IMR-90 (cell line): ENCODE results near the gene BLTP2. TPM values are rescaled to one million over a fixed set of nuclear protein-coding genes. Genes with fewer than 3 reads are reported as not detected.

Experiments used
- ATAC-seq: fragments of 200-7000 bp; cut with Tn5 transposase; 2 replicates; pipeline ENCODE4 v1.9.1; 2020; ENCODE audit warnings: low read depth, mild to moderate bottlenecking, moderate library complexity
- BruUV-seq: library from RNA; stranded (reverse); fragments of 400-500 nt; replicated peaks from 2 replicates; lab custom pipeline; 2021; lab: Mats Ljungman, UMichigan
- CTCF ChIA-PET: fragments of 300-600 bp; formaldehyde crosslinking; extraction: SDS; loops from one replicate; lab custom pipeline; 2021; ENCODE audit warnings: antibody characterized with exemption; lab: Yijun Ruan, JAX
- POLR2A ChIA-PET: fragments of 300-600 bp; sonication (Branson Sonifier 250); formaldehyde crosslinking; loops from one replicate; lab custom pipeline; 2022; ENCODE audit warnings: antibody characterized with exemption; ENCODE audit not compliant: unreplicated experiment; lab: Charles Lee
- DNase-seq: peaks from one replicate; pipeline ENCODE4 v3.0.0; 2013
- H2AFZ ChIP-seq: replicated peaks from 2 replicates; pipeline ENCODE3; 2013; ENCODE audit warnings: low read length, mild to moderate bottlenecking; ENCODE audit not compliant: poor library complexity
- H2AK5ac ChIP-seq: 2 replicates; pipeline ENCODE4 v1.6.1; 2013; ENCODE audit warnings: low read depth, low read length, inconsistent platforms
- H2AK9ac ChIP-seq: replicated peaks from 2 replicates; pipeline ENCODE3; 2013; ENCODE audit warnings: mild to moderate bottlenecking, low read depth, low read length, moderate library complexity; ENCODE audit not compliant: poor library complexity
- H2BK120ac ChIP-seq: 2 replicates; pipeline ENCODE4 v1.6.1; 2013; ENCODE audit warnings: low read depth, low read length, inconsistent platforms
- H2BK15ac ChIP-seq: 3 replicates; pipeline ENCODE4 v1.6.1; 2013; ENCODE audit warnings: low read depth, low read length, inconsistent platforms
- H2BK20ac ChIP-seq: 2 replicates; pipeline ENCODE4 v1.6.1; 2013; ENCODE audit warnings: low read depth, mild to moderate bottlenecking, inconsistent platforms, low read length, moderate library complexity
- H2BK5ac ChIP-seq: 2 replicates; pipeline ENCODE4 v1.6.1; 2013; ENCODE audit warnings: mild to moderate bottlenecking, low read depth, low read length, inconsistent platforms; ENCODE audit not compliant: poor library complexity, severe bottlenecking
- H3K14ac ChIP-seq: replicated peaks from 2 replicates; pipeline ENCODE4 v1.6.1; 2013; ENCODE audit warnings: low read depth, low read length, inconsistent platforms
- H3K18ac ChIP-seq: 2 replicates; pipeline ENCODE4 v1.6.1; 2013; ENCODE audit warnings: low read depth, low read length, control low read depth
- H3K23ac ChIP-seq: 2 replicates; pipeline ENCODE4 v1.6.1; 2013; ENCODE audit warnings: low read depth, low read length, inconsistent platforms
- H3K27ac ChIP-seq: 2 replicates; pipeline ENCODE4 v1.5.1; 2013; ENCODE audit warnings: mild to moderate bottlenecking, control low read depth, low read length; ENCODE audit not compliant: insufficient read depth
- H3K27me3 ChIP-seq: 2 replicates; pipeline ENCODE4 v1.6.1; 2013; ENCODE audit warnings: low read length; ENCODE audit not compliant: control insufficient read depth, insufficient read depth
- H3K36me3 ChIP-seq: 2 replicates; pipeline ENCODE4 v1.6.1; 2013; ENCODE audit warnings: low read length, mixed read lengths; ENCODE audit not compliant: control insufficient read depth, insufficient read depth
- H3K4ac ChIP-seq: 2 replicates; pipeline ENCODE4 v1.6.1; 2013; ENCODE audit warnings: low read depth, low read length, inconsistent platforms
- H3K4me1 ChIP-seq: 2 replicates; pipeline ENCODE4 v1.6.1; 2013; ENCODE audit warnings: low read length, mixed read lengths; ENCODE audit not compliant: control insufficient read depth, insufficient read depth
- H3K4me2 ChIP-seq: 2 replicates; pipeline ENCODE4 v1.6.1; 2013; ENCODE audit warnings: low read depth, mild to moderate bottlenecking, control low read depth, low read length, moderate library complexity
- H3K4me3 ChIP-seq: 2 replicates; pipeline ENCODE4 v1.5.1; 2013; ENCODE audit warnings: low read depth, mild to moderate bottlenecking, control low read depth, low read length, moderate library complexity; ENCODE audit not compliant: insufficient read depth
- H3K56ac ChIP-seq: 2 replicates; pipeline ENCODE4 v1.6.1; 2013; ENCODE audit warnings: low read length, inconsistent platforms; ENCODE audit not compliant: insufficient read depth; ENCODE audit errors: extremely low read depth
- H3K79me1 ChIP-seq, 2 experiments: 2 replicates each; pipeline ENCODE4 v1.6.1; 2013; ENCODE audit warnings: low read length in 2 of 2, inconsistent platforms in 1 of 2, low read depth in 1 of 2
- H3K9ac ChIP-seq: 2 replicates; pipeline ENCODE4 v1.6.1; 2013; ENCODE audit warnings: low read depth, low read length, control low read depth
- H3K9me1 ChIP-seq: 2 replicates; pipeline ENCODE4 v1.6.1; 2013; ENCODE audit warnings: low read length, inconsistent platforms; ENCODE audit not compliant: insufficient read depth
- H3K9me3 ChIP-seq: 2 replicates; pipeline ENCODE4 v1.6.1; 2013; ENCODE audit warnings: low read length; ENCODE audit not compliant: control insufficient read depth, insufficient read depth
- H4K20me1 ChIP-seq: 2 replicates; pipeline ENCODE4 v1.6.1; 2013; ENCODE audit warnings: low read length, inconsistent platforms; ENCODE audit not compliant: insufficient read depth
- H4K5ac ChIP-seq: 2 replicates; pipeline ENCODE4 v1.6.1; 2013; ENCODE audit warnings: mild to moderate bottlenecking, low read depth, low read length, control low read depth
- H4K8ac ChIP-seq, 2 experiments: 2 replicates each; pipeline ENCODE4 v1.6.1; 2013; ENCODE audit warnings: low read depth in 2 of 2, low read length in 2 of 2, control low read depth in 1 of 2, inconsistent platforms in 1 of 2
- H4K91ac ChIP-seq: 2 replicates; pipeline ENCODE4 v1.6.1; 2013; ENCODE audit warnings: low read depth, low read length, inconsistent platforms; ENCODE audit not compliant: insufficient read depth
- MAFK ChIP-seq: IDR thresholded peaks from 2 replicates; pipeline ENCODE4 v1.6.1; 2012; ENCODE audit warnings: low read depth, low read length, improper control_type of control experiment
- POLR2A ChIP-seq: IDR thresholded peaks from 2 replicates; pipeline ENCODE4 v1.6.1; 2012; ENCODE audit warnings: mild to moderate bottlenecking, low read depth, low read length
- RCOR1 ChIP-seq: IDR thresholded peaks from 2 replicates; pipeline ENCODE4 v1.6.1; 2012; ENCODE audit warnings: mild to moderate bottlenecking, low read length, improper control_type of control experiment; ENCODE audit not compliant: insufficient replicate concordance
- RFX5 ChIP-seq: IDR thresholded peaks from 2 replicates; pipeline ENCODE4 v1.8.0; 2012; ENCODE audit warnings: low read depth, mild to moderate bottlenecking, low read length, moderate library complexity
- SMC3 ChIP-seq: fragments of 150-350 bp; IDR thresholded peaks from 2 replicates; pipeline ENCODE4 v1.6.1; 2016; ENCODE audit warnings: low read depth, mild to moderate bottlenecking, antibody characterized with exemption, low read length, moderate library complexity
- WGBS, 2 experiments: methylation state at CpG; one replicate each; pipeline versions ENCODE4 v1.1.5 to v1.1.7; 2013; ENCODE audit warnings: missing lambda C conversion rate in 2 of 2; ENCODE audit not compliant: insufficient read length in 1 of 2; ENCODE audit errors: extremely low coverage in 2 of 2; 5-methylcytosine and 5-hydroxymethylcytosine counted together
- dilution Hi-C: fragments of 300-500 bp; cut with HindIII; formaldehyde crosslinking; loops from one replicate; pipeline ENCODE4 v1.14.3; 2018; ENCODE audit warnings: low sequenced_read_pairs; ENCODE audit not compliant: unreplicated experiment
- in situ Hi-C: fragments of 300-500 bp; cut with MboI; formaldehyde crosslinking; loops from 3 replicates; pipeline ENCODE4 v1.14.3; 2019; ENCODE audit warnings: low sequenced_read_pairs, inconsistent platforms, mixed read lengths
- intact Hi-C: fragments of 100-400 bp; cut with micrococcal nuclease; formaldehyde crosslinking; loops from 2 replicates; pipeline ENCODE4 v1.10.0; 2022
- polyA plus RNA-seq, 3 experiments: library from polyadenylated mRNA; depleted of rRNA; stranded (reverse); fragments of >200 nt; gene quantifications; 2 replicates each; pipeline ENCODE4 v1.2.3, GENCODE V29; 2012; ENCODE audit warnings: low replicate concordance in 1 of 3
- total RNA-seq: library from RNA; depleted of rRNA; stranded (reverse); fragments of >200 nt; gene quantifications from 2 replicates; pipeline ENCODE4 v1.2.3, GENCODE V29; 2012
- TF ChIP-seq, protein P1 (sequence below): conservative IDR thresholded peaks from 2 replicates; pipeline ENCODE4 v1.5.1; 2012; ENCODE audit warnings: mild to moderate bottlenecking, low read depth, low read length, improper control_type of control experiment

The BLTP2 gene
- total and polyA plus RNA-seq, 2 of the 4 experiments (the other 2 are of a cell fraction) = 42.3 to 174 TPM

DNA sequence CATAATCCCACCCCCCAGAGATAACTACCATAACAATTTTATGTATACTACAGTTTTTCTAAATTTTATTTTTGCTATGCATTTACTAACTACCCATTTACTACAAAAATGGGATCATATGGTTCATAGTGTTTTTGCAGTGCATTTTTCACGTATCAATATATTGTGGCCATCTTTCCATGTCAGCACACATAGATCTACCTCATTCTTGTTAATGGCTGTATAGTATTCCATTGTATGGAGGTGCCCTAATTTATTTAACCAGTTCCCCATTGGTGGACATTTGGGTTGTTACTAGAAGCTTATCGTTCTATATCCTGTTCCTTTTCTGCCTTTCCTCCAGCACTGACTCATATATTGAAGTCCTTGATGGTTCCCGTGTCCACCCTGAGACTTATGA lies 44.1 kb upstream of the BLTP2 start:
- Histone ChIP-seq H2AK9ac (no peak overlapping the region), H2AK5ac (no peak overlapping the region), H3K4ac (no peak overlapping the region), H3K4me3 (no peak overlapping the region), H3K23ac (no peak overlapping the region), H2AFZ (no peak overlapping the region), H3K56ac (no peak overlapping the region), H3K36me3 (peaks cover 76% of the 10 kb centered on the region), H3K9me3 (no peaks in the 10 kb centered on the region), H3K9me1 (0 out of 2 replicates have a peak, but pooled peaks cover 3% of the 10 kb centered on the region), H2BK15ac (no peak overlapping the region), H2BK5ac (no peak overlapping the region), H3K9ac (no peak overlapping the region), H2BK120ac (no peak overlapping the region), H4K91ac (no peak overlapping the region), H3K27ac (no peak overlapping the region), H3K4me1 (no peaks in the 10 kb centered on the region), H4K5ac (no peak overlapping the region), H3K18ac (no peak overlapping the region), H4K8ac (no peak overlapping the region), H3K79me1 (peaks cover 0 to 17% of the 10 kb centered on the region in 2 experiments; a peak in 2 of 4 replicates), H2BK20ac (no peak overlapping the region), H3K14ac (no peak overlapping the region), H4K20me1 (no peaks in the 10 kb centered on the region; the same call in 1 of the 2 replicates), H3K4me2 (no peak overlapping the region), H3K27me3 (no peaks in the 10 kb centered on the region)
- no peak for ATAC-seq
- no CpG with 5 or more reads among the region's 3 CpGs for WGBS, 2 experiments
- no TSS peak for BruUV-seq
- no peak for TF ChIP-seq RCOR1
- TF ChIP-seq SMC3 = no peak
- TF ChIP-seq POLR2A = no peak
- TF ChIP-seq, protein P1, sequence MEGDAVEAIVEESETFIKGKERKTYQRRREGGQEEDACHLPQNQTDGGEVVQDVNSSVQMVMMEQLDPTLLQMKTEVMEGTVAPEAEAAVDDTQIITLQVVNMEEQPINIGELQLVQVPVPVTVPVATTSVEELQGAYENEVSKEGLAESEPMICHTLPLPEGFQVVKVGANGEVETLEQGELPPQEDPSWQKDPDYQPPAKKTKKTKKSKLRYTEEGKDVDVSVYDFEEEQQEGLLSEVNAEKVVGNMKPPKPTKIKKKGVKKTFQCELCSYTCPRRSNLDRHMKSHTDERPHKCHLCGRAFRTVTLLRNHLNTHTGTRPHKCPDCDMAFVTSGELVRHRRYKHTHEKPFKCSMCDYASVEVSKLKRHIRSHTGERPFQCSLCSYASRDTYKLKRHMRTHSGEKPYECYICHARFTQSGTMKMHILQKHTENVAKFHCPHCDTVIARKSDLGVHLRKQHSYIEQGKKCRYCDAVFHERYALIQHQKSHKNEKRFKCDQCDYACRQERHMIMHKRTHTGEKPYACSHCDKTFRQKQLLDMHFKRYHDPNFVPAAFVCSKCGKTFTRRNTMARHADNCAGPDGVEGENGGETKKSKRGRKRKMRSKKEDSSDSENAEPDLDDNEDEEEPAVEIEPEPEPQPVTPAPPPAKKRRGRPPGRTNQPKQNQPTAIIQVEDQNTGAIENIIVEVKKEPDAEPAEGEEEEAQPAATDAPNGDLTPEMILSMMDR = no peak
- no peak for TF ChIP-seq MAFK
- no peak for TF ChIP-seq RFX5
- ChIA-PET POLR2A (no interaction called here), CTCF (no interaction called here)
- intact Hi-C loops = no loop called here
- in situ Hi-C loops = no loop called here
- dilution Hi-C loops = no loop called here
- no peak for DNase-seq
